Neural crest cell (in vitro differentiated cells): ENCODE measurements around the gene NTNG1. TPM values are rescaled to one million over a fixed set of nuclear protein-coding genes. Genes with fewer than 3 reads are reported as not detected.

Source experiments
- DNase-seq: peaks from one replicate; pipeline ENCODE4 v3.0.0; 2021; ENCODE audit warnings: low read depth, mixed read lengths, low spot score
- H3K27ac Mint-ChIP-seq: one replicate; pipeline ENCODE4 v1.8.0; 2021; ENCODE audit warnings: mild to moderate bottlenecking, mixed read lengths; ENCODE audit not compliant: unreplicated experiment
- H3K27me3 Mint-ChIP-seq: 2 replicates; pipeline ENCODE4 v1.8.0; 2021; ENCODE audit warnings: low read depth, mild to moderate bottlenecking, mixed read lengths
- H3K36me3 Mint-ChIP-seq: 2 replicates; pipeline ENCODE4 v1.8.0; 2021; ENCODE audit warnings: low read depth, mild to moderate bottlenecking, mixed read lengths
- H3K4me1 Mint-ChIP-seq: 2 replicates; pipeline ENCODE4 v1.8.0; 2021; ENCODE audit warnings: mixed read lengths
- H3K4me3 Mint-ChIP-seq: one replicate; pipeline ENCODE4 v1.8.0; 2021; ENCODE audit warnings: mild to moderate bottlenecking, mixed read lengths
- H3K9me3 Mint-ChIP-seq: 2 replicates; pipeline ENCODE4 v1.8.0; 2021; ENCODE audit warnings: mixed read lengths
- CTCF ChIP-seq: fragments of 200-600 bp; sonication (generic); conservative IDR thresholded peaks from 2 replicates; pipeline ENCODE4 v1.5.0; 2021; ENCODE audit warnings: antibody characterized with exemption, mild to moderate bottlenecking
- total RNA-seq: library from RNA; stranded (reverse); gene quantifications from 2 replicates; pipeline ENCODE4 v1.2.1, GENCODE V29; 2021

The NTNG1 gene
- total RNA-seq, 1 donor from 2014 or later, result 1.1 TPM

- no peak for TF ChIP-seq CTCF
Measured at GRCh38 chr1:107145637-107146036, 4.8 kb downstream of the NTNG1 start.

GRCh38 chr1:107147843-107148242, 7.0 kb downstream of the NTNG1 start:
- Mint-ChIP-seq H3K9me3 (no peaks in the 10 kb centered on the region), H3K27me3 (peaks cover 20% of the 10 kb centered on the region), H3K36me3 (no peaks in the 10 kb centered on the region), H3K4me3 (no peak overlapping the region), H3K27ac (no peak overlapping the region), H3K4me1 (no peaks in the 10 kb centered on the region)
- DNase-seq, result no peak
- TF ChIP-seq CTCF, result no peak

More at GRCh38 chr1:107145637-107146036, 4.8 kb downstream of the NTNG1 start:
- Mint-ChIP-seq H3K4me3 (no peak overlapping the region), H3K4me1 (peaks cover 8% of the 10 kb centered on the region), H3K27me3 (peaks cover 37% of the 10 kb centered on the region), H3K36me3 (no peaks in the 10 kb centered on the region), H3K9me3 (no peaks in the 10 kb centered on the region), H3K27ac (no peak overlapping the region)
- DNase-seq, result no peak

GRCh38 chr1:107149946-107150345, 9.1 kb downstream of the NTNG1 start:
- Mint-ChIP-seq H3K4me1 (no peaks in the 10 kb centered on the region), H3K27me3 (peaks cover 12% of the 10 kb centered on the region), H3K4me3 (no peak overlapping the region), H3K9me3 (no peaks in the 10 kb centered on the region), H3K36me3 (no peaks in the 10 kb centered on the region), H3K27ac (no peak overlapping the region)
- TF ChIP-seq CTCF, result no peak
- no peak for DNase-seq

GRCh38 chr1:107151295-107151694, 10.5 kb downstream of the NTNG1 start:
- H3K4me1 Mint-ChIP-seq, result no peaks in the 10 kb centered on the region
- peaks cover 4% of the 10 kb centered on the region for H3K27me3 Mint-ChIP-seq
- H3K27ac Mint-ChIP-seq, result no peak overlapping the region
- DNase-seq, result no peak
- no peak overlapping the region for H3K4me3 Mint-ChIP-seq
- no peaks in the 10 kb centered on the region for H3K36me3 Mint-ChIP-seq
- no peaks in the 10 kb centered on the region for H3K9me3 Mint-ChIP-seq
- TF ChIP-seq CTCF, result no peak

- Mint-ChIP-seq H3K9me3 (no peaks in the 10 kb centered on the region), H3K4me1 (no peaks in the 10 kb centered on the region), H3K36me3 (no peaks in the 10 kb centered on the region), H3K27me3 (peaks cover 3% of the 10 kb centered on the region), H3K27ac (no peak overlapping the region), H3K4me3 (no peak overlapping the region)
- no peak for TF ChIP-seq CTCF
- DNase-seq, result no peak
Measured at GRCh38 chr1:107152395-107152794, 11.6 kb downstream of the NTNG1 start.

GRCh38 chr1:107153014-107153413, 12.2 kb downstream of the NTNG1 start:
- Mint-ChIP-seq H3K27me3 (peaks cover 3% of the 10 kb centered on the region), H3K4me3 (no peak overlapping the region), H3K36me3 (no peaks in the 10 kb centered on the region), H3K9me3 (no peaks in the 10 kb centered on the region), H3K27ac (no peak overlapping the region), H3K4me1 (no peaks in the 10 kb centered on the region)
- no peak for DNase-seq
- peak; percentile 45 for TF ChIP-seq CTCF
